Astrocyte of the cerebellum (primary cell): ENCODE measurements around the gene LDB3.

ENCODE experiments used
- DNase-seq: peaks from one replicate; pipeline ENCODE4 v3.0.0-alpha.2; 2011; ENCODE audit warnings: low read depth
- H3K4me3 ChIP-seq: 2 replicates; pipeline ENCODE4 v1.5.1; 2011; ENCODE audit warnings: mild to moderate bottlenecking, low read depth, low read length, moderate library complexity
- CTCF ChIP-seq: IDR thresholded peaks from 2 replicates; pipeline ENCODE4 v1.5.1; 2012; ENCODE audit warnings: low read length, low read depth, moderate library complexity, mild to moderate bottlenecking; ENCODE audit errors: missing control alignments
- in situ Hi-C: cut with HindIII; loops from 2 replicates; pipeline ENCODE4 v1.10.0; 2017; ENCODE audit warnings: low sequenced_read_pairs

LDB3 gene

DNA sequence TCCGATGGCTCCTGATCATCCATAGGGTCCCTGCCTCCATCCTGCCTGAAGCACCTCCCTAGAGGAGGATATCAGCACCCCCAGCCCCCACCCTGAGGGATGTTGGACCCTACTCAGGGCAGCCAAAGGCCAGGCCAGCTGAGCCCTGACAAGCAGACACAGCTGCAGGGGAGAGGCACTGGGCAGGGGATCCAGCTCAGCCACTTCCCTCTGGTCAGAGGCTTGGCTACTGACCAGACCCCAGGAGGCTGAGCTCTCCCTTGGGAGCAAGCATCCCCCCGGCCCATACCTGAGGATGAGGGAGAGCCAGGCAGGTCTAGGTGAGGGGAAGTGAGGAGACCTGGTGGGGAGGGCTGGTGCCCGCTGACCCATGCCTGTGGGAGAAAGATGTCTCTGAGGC, 6.6 kb downstream of the LDB3 start:
- in situ Hi-C loops: no loop called here
- DNase-seq: no peak
- no peak overlapping the region for H3K4me3 ChIP-seq
- TF ChIP-seq CTCF: no peak

DNA sequence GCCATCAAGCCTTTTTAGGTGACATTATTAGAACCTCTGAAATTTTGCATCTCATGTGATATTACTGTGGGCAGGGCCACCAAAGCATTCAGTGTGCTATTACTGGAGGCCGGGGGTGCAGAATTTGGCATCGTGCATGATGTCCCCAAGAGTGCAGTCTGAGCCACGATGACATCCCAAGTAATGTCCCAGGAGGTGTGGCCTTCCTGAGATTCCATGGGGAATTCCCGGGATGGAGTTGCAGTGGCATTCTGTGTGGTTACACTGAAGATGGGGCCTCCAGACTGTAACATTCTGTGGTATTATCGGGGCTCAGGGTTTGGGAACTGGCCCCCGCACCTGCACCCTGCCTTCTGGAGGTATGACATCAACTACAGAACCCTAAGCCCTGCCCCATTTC, 9.1 kb downstream of the LDB3 start:
- in situ Hi-C loops: no loop called here
- no peak overlapping the region for H3K4me3 ChIP-seq
- no peak for TF ChIP-seq CTCF
- DNase-seq: no peak

DNA sequence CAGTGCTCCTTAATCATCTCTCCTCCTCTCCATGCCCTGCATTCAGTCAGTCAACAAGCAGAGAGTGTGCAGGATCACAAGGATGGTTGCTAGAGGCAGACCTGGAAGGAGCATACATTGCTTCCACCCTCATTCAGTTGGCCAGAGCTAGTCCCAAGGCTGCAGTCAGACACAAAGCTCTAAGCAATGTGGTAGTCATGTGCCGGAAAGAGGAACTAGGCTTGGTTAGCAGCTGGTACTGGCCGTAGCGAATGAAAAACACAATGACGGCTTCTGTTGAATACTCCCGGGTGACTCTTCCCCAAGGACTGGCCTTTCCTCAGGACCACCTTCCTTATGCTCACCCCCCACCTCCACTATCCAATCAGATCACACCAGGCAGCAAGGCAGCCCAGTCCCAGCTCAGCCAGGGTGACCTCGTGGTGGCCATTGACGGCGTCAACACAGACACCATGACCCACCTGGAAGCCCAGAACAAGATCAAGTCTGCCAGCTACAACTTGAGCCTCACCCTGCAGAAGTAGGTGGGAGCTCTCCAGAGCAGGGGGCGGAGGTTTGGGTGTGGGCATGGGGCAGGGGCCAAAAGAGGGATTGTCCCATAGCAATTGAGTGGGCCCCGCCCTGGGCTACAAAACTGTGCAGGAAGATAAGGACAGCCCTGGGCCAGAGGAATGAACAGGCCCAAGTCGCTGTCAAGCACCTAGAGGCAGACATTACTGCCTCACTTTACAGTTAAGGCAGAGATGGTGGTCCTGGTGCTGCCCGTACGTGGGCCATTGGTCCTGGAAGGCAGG, 10.9 kb downstream of the LDB3 start:
- in situ Hi-C loops: no loop called here
- no peak for DNase-seq
- H3K4me3 ChIP-seq: no peak overlapping the region
- no peak for TF ChIP-seq CTCF

GRCh38 chr10:86681047-86681446, 12.7 kb downstream of the LDB3 start:
- no peak for TF ChIP-seq CTCF
- in situ Hi-C loops: no loop called here
- no peak overlapping the region for H3K4me3 ChIP-seq
- DNase-seq: no peak

- no peak overlapping the region for H3K4me3 ChIP-seq
- in situ Hi-C loops: no loop called here
- no peak for DNase-seq
- TF ChIP-seq CTCF: no peak
These were observed 13.5 kb downstream of the LDB3 start for GRCh38 chr10:86681722-86682386.

GRCh38 chr10:86682675-86683074, 14.4 kb downstream of the LDB3 start:
- in situ Hi-C loops: no loop called here
- no peak for DNase-seq
- no peak overlapping the region for H3K4me3 ChIP-seq
- TF ChIP-seq CTCF: no peak
